Muscle layer of duodenum (tissue), 2 donors: ENCODE measurements around the gene GOLGA8J.
"Not testable (repeated sequence)": the region's sequence is repeated elsewhere in the genome, so short reads cannot be mapped to it uniquely, and the experiment has no call there.

Source experiments
- H3K27ac ChIP-seq: one replicate; pipeline ENCODE4 v1.7.0; 2013; ENCODE audit warnings: mild to moderate bottlenecking, low read length
- H3K27me3 ChIP-seq: one replicate; pipeline ENCODE4 v1.7.0; 2013; ENCODE audit warnings: low read depth, mild to moderate bottlenecking, control low read depth, low read length
- H3K36me3 ChIP-seq, 2 donors: one replicate each; pipeline ENCODE4 v1.7.0; 2013; ENCODE audit warnings: low read length in 2 of 2, control low read depth in 1 of 2, mild to moderate bottlenecking in 1 of 2; ENCODE audit not compliant: insufficient read depth in 2 of 2, control insufficient read depth in 1 of 2
- H3K4me1 ChIP-seq, 2 donors: one replicate each; pipeline ENCODE4 v1.7.0; 2013; ENCODE audit warnings: low read length in 2 of 2, mild to moderate bottlenecking in 2 of 2, control low read depth in 1 of 2, moderate library complexity in 1 of 2; ENCODE audit not compliant: insufficient read depth in 2 of 2, control insufficient read depth in 1 of 2
- H3K4me3 ChIP-seq, 2 donors: one replicate each; pipeline ENCODE4 v1.7.0; 2013; ENCODE audit warnings: low read length in 2 of 2, low read depth in 1 of 2, mild to moderate bottlenecking in 1 of 2
- H3K9me3 ChIP-seq, 2 donors: one replicate each; pipeline ENCODE4 v1.7.0; 2013; ENCODE audit warnings: low read length in 2 of 2, control low read depth in 1 of 2, mild to moderate bottlenecking in 1 of 2; ENCODE audit not compliant: control insufficient read depth in 1 of 2
- donor health status: healthy.

GOLGA8J gene

DNA sequence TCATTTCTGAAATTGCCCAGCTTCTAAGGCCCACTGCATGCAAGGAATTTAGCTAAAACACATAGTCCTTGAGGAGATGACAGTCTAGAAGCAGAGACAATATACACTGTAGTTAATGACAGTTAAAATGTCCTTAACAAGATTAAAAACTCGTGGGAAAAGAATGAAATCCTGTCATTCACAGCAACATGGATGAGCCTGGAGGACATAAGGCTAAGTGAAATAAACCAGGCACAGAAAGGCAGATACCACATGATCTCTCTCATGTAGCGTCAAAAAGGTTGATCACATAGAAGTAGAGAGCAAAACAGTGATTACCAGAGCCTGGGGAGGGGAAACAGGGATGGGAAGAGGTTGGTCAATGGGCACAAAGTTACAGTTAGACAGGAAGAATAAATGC is 36.3 kb upstream of the GOLGA8J start:
- no peak overlapping the region for H3K4me3 ChIP-seq
- no peak overlapping the region for H3K27ac ChIP-seq
- H3K9me3 ChIP-seq, result no peaks in the 10 kb centered on the region
- no peaks in the 10 kb centered on the region for H3K27me3 ChIP-seq
- no peaks in the 10 kb centered on the region for H3K36me3 ChIP-seq
- H3K4me1 ChIP-seq, result peaks cover 0 to 9% of the 10 kb centered on the region in 2 donors

- Histone ChIP-seq H3K36me3 (no peaks in the 10 kb centered on the region), H3K27me3 (peaks cover 4% of the 10 kb centered on the region), H3K4me3 (no peak overlapping the region), H3K9me3 (no peaks in the 10 kb centered on the region), H3K27ac (no peak overlapping the region), H3K4me1 (no peaks in the 10 kb centered on the region)
Observed at GRCh38 chr15:30055604-30056003, 27.2 kb upstream of the GOLGA8J start.

DNA sequence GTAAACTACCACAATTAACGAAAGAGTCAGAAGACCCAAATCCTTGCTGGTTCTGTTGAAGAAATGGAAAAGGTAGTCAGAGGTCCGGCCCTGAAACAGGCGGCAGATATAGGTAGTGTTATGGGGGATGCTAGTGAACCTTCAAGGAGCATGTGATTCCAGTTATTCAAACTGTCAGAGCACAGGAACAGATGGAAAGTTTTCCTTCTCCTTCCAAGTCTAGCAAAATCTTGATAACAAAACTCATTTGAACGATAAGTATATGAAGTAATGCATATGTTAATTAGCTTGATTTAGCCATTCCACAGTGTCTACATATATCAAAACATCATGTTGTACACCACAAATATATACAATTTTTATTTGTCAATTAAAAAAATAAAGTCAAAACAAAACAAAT is 26.6 kb upstream of the GOLGA8J start:
- H3K36me3 ChIP-seq, result no peaks in the 10 kb centered on the region
- H3K4me3 ChIP-seq, result no peak overlapping the region
- H3K27ac ChIP-seq, result no peak overlapping the region
- H3K4me1 ChIP-seq, result no peaks in the 10 kb centered on the region
- H3K27me3 ChIP-seq, result peaks cover 4% of the 10 kb centered on the region
- H3K9me3 ChIP-seq, result no peaks in the 10 kb centered on the region

DNA sequence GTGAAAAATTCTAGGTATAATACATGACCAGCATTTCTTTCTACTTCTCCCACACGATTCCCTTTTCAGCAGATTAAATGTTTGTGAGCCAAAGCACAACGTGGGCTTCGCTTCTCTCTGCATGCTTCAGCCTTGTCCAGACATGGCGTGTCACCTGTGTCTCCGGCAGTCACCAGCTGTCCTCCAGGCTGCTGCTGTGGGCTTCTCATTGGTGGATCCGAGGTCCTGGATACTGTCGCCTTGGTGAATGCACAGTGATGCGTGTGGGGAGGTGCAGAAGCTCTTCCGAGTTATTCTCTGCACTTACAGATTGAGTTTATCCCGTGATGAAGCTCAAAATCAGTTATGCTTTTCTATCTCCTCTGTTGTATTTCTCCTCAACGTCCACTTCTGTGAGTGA is 23.0 kb upstream of the GOLGA8J start:
- H3K36me3 ChIP-seq, result no peaks in the 10 kb centered on the region

DNA sequence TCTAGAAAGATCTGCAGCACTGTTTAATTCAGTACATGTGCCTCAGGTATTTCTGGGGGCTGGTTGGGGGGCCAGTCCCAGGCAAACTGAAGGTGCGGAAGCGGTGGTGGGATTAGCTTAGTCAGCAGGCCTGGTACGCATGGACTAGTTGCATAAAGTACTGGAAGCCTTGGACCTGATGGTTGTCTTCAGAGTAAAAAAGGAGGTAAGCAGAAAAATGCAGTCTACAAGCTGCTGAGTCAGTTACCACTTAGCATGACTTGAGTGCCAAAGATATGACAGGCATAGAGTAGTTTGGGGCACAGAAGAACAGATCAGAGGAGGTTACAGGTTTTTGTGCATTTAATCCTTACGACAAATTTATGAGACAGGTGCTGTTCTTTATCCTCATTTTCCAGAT is 19.9 kb upstream of the GOLGA8J start:
- Histone ChIP-seq H3K4me1 (no peaks in the 10 kb centered on the region), H3K9me3 (no peaks in the 10 kb centered on the region), H3K4me3 (no peak overlapping the region), H3K27ac (no peak overlapping the region), H3K27me3 (peaks cover 4% of the 10 kb centered on the region), H3K36me3 (no peaks in the 10 kb centered on the region)

More for the DNA sequence above, 23.0 kb upstream of the GOLGA8J start:
- H3K27ac ChIP-seq, result no peak overlapping the region
- no peaks in the 10 kb centered on the region for H3K9me3 ChIP-seq
- H3K4me3 ChIP-seq, result no peak overlapping the region
- peaks cover 4% of the 10 kb centered on the region for H3K27me3 ChIP-seq
- no peaks in the 10 kb centered on the region for H3K4me1 ChIP-seq

GRCh38 chr15:30063835-30064546 is 18.8 kb upstream of the GOLGA8J start:
- Histone ChIP-seq H3K4me1 (no peaks in the 10 kb centered on the region), H3K27me3 (peaks cover 4% of the 10 kb centered on the region), H3K4me3 (no peak overlapping the region), H3K9me3 (no peaks in the 10 kb centered on the region), H3K36me3 (no peaks in the 10 kb centered on the region), H3K27ac (no peak overlapping the region)

- H3K27ac ChIP-seq, result no peak overlapping the region
- no peaks in the 10 kb centered on the region for H3K4me1 ChIP-seq
- no peak overlapping the region for H3K4me3 ChIP-seq
Observed at GRCh38 chr15:30065025-30065801, 17.5 kb upstream of the GOLGA8J start.

GRCh38 chr15:30068326-30068725 is 14.4 kb upstream of the GOLGA8J start:
- H3K9me3 ChIP-seq, result no peaks in the 10 kb centered on the region
- no peaks in the 10 kb centered on the region for H3K27me3 ChIP-seq
- H3K4me1 ChIP-seq, result no peaks in the 10 kb centered on the region
- H3K4me3 ChIP-seq, result no peak overlapping the region
- H3K36me3 ChIP-seq, result no peaks in the 10 kb centered on the region
- no peak overlapping the region for H3K27ac ChIP-seq

More at GRCh38 chr15:30065025-30065801, 17.5 kb upstream of the GOLGA8J start:
- Histone ChIP-seq H3K27me3 (no peaks in the 10 kb centered on the region), H3K9me3 (no peaks in the 10 kb centered on the region), H3K36me3 (no peaks in the 10 kb centered on the region)

GRCh38 chr15:30072630-30073029 is 10.1 kb upstream of the GOLGA8J start:
- Histone ChIP-seq H3K9me3 (no peaks in the 10 kb centered on the region), H3K36me3 (no peaks in the 10 kb centered on the region), H3K27ac (no peak overlapping the region), H3K27me3 (no peaks in the 10 kb centered on the region), H3K4me1 (no peaks in the 10 kb centered on the region), H3K4me3 (no peak overlapping the region)

DNA sequence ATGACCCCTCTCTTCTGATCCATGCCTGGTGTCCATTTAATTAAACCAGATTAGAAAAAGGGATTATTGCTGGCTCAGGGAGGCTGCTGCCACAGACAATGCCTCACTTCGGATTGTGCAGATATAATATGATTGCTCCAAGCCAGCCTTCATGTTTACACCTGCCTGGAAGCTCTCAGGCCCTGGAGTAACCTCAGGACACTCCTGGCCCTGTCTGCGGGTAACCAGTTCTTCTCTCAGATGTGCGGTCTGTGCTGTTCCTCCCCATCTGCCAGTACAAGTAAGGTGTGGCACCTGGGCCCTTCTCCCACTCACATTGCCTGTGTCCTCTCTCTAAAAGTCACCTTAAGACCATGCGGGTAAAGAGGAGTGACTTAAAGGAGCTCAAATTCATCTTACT is 8.8 kb upstream of the GOLGA8J start:
- no peaks in the 10 kb centered on the region for H3K4me1 ChIP-seq
- no peaks in the 10 kb centered on the region for H3K27me3 ChIP-seq
- H3K36me3 ChIP-seq, result no peaks in the 10 kb centered on the region
- no peak overlapping the region for H3K4me3 ChIP-seq
- H3K27ac ChIP-seq, result no peak overlapping the region
- no peaks in the 10 kb centered on the region for H3K9me3 ChIP-seq

DNA sequence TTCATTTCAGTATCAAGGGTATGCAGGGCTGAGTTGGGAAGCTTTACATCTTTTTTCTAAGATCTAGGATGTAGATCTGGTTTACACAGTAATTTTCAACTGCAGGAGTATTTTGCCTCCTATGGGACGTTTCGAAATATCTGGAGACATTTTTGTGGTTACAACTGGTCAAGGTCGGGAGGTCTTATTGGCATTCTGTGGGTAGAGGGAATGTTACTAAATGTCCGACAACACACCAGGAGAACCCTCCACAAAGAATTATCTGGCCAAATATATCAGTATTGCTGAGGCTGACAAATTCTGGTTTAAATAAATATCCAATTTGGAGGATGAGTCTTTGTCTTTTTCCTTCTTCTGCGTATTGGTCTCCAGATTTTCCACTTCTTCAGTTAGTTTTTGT is 1.9 kb upstream of the GOLGA8J start:
- H3K9me3 ChIP-seq, H3K4me1 ChIP-seq, H3K27ac ChIP-seq, H3K4me3 ChIP-seq, H3K36me3 ChIP-seq, H3K27me3 ChIP-seq: not testable (repeated sequence)
